Choroid plexus epithelial cell (primary cell): Measurements from ENCODE around the gene ENPP7.

ENCODE experiments used
- DNase-seq: peaks from one replicate; pipeline ENCODE4 v3.0.0-alpha.2; 2010; ENCODE audit warnings: low read depth
- H3K4me3 ChIP-seq: 2 replicates; pipeline ENCODE4 v1.5.1; 2011; ENCODE audit warnings: low read depth, mild to moderate bottlenecking, control low read depth, low read length, moderate library complexity
- TF ChIP-seq, protein P1 (sequence below): conservative IDR thresholded peaks from 2 replicates; pipeline ENCODE4 v1.5.1; 2011; ENCODE audit warnings: low read depth, mild to moderate bottlenecking, control low read depth, inconsistent platforms, low read length, moderate library complexity

The ENPP7 gene

DNA sequence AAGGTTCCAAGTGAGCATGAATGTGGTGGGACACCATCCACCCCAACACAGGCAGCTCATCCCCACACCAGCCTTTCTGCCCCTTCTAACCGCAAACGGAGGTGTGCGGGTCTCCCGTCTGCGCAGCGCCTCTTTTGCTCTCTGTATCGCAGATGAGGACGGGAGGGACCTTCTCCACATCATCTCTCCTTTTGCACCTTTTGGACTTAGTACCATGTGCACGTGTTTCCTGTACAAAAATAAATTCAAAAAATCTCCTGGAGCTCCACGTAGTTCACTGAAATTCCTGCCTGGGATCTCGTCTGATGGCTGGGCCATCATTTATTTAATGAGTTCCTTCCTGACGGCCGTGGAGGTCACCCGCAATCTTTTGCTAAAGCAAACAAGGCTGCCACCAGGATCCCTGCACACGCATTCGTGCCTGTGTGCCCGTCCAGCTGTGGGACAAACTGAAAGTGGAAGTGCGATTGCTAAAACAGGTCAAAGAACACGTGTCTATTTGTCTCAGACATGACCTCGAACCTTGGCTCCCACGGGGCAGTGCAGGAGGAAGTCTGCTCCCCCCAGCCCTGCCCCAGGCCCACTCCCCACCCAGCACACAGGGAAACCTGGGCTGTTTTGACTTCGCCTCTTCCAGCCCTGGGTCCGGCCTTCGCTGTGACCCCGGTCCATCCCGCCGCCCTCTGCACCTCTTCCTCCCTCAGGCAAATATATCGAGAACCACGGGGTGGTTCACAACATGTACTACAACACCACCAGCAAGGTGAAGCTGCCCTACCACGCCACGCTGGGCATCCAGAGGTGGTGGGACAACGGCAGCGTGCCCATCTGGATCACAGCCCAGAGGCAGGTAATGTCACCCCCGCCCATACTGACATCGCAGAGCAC, 2.3 kb downstream of the ENPP7 start:
- H3K4me3 ChIP-seq = peak overlapping the region; percentile 37
- TF ChIP-seq, protein P1, sequence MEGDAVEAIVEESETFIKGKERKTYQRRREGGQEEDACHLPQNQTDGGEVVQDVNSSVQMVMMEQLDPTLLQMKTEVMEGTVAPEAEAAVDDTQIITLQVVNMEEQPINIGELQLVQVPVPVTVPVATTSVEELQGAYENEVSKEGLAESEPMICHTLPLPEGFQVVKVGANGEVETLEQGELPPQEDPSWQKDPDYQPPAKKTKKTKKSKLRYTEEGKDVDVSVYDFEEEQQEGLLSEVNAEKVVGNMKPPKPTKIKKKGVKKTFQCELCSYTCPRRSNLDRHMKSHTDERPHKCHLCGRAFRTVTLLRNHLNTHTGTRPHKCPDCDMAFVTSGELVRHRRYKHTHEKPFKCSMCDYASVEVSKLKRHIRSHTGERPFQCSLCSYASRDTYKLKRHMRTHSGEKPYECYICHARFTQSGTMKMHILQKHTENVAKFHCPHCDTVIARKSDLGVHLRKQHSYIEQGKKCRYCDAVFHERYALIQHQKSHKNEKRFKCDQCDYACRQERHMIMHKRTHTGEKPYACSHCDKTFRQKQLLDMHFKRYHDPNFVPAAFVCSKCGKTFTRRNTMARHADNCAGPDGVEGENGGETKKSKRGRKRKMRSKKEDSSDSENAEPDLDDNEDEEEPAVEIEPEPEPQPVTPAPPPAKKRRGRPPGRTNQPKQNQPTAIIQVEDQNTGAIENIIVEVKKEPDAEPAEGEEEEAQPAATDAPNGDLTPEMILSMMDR = no peak
- DNase-seq = peak; percentile 47

DNA sequence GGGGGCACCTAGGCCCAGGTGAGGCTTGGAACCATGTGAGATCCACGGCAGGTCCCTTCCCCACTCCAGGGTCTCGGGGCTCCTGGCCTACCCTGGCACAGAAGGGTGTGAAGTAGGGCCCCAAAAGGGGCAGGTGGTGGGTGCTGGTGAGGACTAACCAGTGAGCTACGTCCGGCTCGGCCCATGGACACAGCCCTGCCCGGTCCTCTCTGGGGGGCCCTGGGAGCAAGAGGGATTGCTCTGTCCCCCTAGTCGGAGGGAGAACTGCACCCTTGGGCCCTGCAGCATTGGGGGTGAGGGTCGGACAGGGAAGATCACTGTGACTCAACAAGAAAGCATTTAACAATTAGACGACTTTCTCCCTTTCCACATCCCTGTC, 2.9 kb downstream of the ENPP7 start:
- no peak for DNase-seq
- TF ChIP-seq, protein P1 = no peak
- no peak overlapping the region for H3K4me3 ChIP-seq

DNA sequence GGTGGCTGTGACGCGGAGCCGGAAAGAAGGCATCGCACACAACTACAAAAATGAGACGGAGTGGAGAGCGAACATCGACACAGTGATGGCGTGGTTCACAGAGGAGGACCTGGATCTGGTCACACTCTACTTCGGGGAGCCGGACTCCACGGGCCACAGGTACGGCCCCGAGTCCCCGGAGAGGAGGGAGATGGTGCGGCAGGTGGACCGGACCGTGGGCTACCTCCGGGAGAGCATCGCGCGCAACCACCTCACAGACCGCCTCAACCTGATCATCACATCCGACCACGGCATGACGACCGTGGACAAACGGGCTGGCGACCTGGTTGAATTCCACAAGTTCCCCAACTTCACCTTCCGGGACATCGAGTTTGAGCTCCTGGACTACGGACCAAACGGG, 4.4 kb downstream of the ENPP7 start:
- TF ChIP-seq, protein P1 = no peak
- H3K4me3 ChIP-seq = no peak overlapping the region
- DNase-seq = no peak

DNA sequence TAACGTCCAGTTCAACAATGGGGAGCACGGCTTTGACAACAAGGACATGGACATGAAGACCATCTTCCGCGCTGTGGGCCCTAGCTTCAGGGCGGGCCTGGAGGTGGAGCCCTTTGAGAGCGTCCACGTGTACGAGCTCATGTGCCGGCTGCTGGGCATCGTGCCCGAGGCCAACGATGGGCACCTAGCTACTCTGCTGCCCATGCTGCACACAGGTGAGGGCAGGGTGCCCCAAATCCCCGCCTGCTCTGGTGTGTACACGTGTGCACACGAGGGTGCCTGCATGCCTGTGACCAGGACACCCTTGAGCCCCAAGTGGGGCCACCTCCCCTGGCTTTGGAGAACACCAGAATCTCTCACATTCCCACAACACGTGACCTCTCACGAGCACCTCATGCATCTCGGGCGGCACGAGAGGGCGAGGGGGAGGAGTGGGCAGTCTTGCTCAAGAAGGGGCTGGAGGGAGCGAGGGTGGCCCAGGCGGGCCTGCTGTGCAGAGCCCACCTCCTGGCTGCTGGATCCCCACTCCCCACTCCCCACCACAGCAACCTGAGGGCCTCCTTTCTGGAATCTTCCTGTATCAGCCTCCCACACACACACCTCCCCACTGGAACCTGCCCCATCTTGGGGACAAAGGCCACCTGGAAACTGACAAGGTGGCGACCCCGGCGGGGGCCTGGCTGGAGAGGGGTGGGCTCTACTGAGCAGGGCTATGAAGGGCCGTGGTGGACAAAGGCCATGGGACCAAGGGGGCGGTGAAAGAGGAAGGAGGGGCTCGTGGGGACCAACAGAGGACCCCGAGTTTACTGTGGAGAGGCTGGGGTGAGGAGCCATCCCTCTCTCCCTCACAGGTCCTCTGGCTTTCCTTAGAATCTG, 6.5 kb downstream of the ENPP7 start:
- DNase-seq = no peak
- H3K4me3 ChIP-seq = no peak overlapping the region
- TF ChIP-seq, protein P1 = no peak

DNA sequence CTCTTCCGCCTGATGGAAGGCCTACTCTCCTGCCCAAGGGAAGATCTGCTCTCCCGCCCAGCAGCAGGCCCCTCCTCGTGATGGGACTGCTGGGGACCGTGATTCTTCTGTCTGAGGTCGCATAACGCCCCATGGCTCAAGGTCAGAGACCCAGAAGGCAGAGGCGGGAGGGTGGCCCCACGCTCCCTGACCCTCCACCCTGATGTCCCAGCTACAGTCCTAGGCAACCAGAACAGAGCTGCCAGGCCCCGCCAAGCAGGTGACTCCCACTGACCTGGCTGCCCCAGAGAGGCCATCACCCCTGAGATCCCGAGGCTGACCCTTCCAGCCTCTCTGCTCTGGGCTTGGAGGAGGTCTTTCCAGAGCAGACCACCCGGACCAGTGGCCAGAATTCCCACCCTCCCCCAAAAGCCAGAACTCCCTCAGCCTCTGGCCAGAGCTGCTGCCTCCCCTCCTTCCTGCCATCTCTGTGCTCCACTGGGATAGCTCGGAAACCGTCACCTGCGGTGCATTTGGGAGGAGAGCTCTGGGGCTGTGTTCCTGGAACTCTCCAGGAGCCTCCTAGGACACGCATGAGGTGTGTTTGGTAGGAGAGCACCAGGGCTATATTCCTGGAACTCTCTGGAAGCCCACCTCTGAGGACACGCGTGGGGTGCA, 7.3 kb downstream of the ENPP7 start:
- no peak overlapping the region for H3K4me3 ChIP-seq
- TF ChIP-seq, protein P1 = no peak
- DNase-seq = no peak

DNA sequence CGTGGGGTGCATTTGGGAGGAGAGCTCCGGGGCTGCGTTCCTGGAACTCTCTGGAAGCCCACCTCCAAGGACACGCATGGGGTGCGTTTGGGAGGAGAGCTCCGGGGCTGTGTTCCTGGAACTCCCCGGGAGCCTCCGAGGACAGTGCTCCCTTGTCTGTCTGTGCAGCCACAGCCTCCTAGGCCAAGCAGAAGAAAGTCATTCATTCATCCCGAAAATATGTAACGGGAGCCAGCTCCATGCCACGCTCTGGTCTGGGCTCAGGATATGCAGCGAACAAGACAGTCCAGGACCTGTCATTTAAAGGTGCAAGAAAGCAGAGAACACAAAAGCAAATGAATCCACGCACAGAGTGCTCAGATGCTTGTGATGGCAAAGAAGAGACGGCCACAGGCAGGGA, 7.9 kb downstream of the ENPP7 start:
- H3K4me3 ChIP-seq = no peak overlapping the region
- no peak for DNase-seq
- TF ChIP-seq, protein P1 = no peak
